ENCODE data around the gene MTCH1.

Gene MTCH1

GRCh38 chr6:36924131-36924530, 61.9 kb downstream of the MTCH1 start:
- Histone ChIP-seq H3K9ac (ENCODE audit: low read length) (no peak overlapping the region), H3K4me2 (ENCODE audit: low read length) (no peak overlapping the region), H3K4me1 (ENCODE audit: insufficient read depth, low read length, severe bottlenecking) (no peaks in the 10 kb centered on the region), H3K27me3 (ENCODE audit: insufficient read depth, low read length) (no peaks in the 10 kb centered on the region), H2AFZ (ENCODE audit: low read length) (no peak overlapping the region), H3K27ac (ENCODE audit: low read depth, low read length, poor library complexity, severe bottlenecking) (no peak overlapping the region), H4K20me1 (ENCODE audit: insufficient read depth, low read length) (no peaks in the 10 kb centered on the region), H3K79me2 (ENCODE audit: insufficient read depth, low read length) (no peaks in the 10 kb centered on the region), H3K9me2 (ENCODE audit: low read depth, low read length) (no peaks in the 10 kb centered on the region), H3F3A (ENCODE audit: insufficient read depth, low read length) (no peaks in the 10 kb centered on the region), H3K9me3 (ENCODE audit: low read length) (no peaks in the 10 kb centered on the region), H3K4me3 (ENCODE audit: low read depth, low read length, poor library complexity, severe bottlenecking) (no peak overlapping the region), H3K36me3 (ENCODE audit: insufficient read depth, low read length) (peaks cover 45% of the 10 kb centered on the region)
- TF ChIP-seq EZH2 (IDR thresholded peaks at IDR 0.05; ENCODE audit: borderline replicate concordance, low read length) = no peak
- TF ChIP-seq, protein P1, sequence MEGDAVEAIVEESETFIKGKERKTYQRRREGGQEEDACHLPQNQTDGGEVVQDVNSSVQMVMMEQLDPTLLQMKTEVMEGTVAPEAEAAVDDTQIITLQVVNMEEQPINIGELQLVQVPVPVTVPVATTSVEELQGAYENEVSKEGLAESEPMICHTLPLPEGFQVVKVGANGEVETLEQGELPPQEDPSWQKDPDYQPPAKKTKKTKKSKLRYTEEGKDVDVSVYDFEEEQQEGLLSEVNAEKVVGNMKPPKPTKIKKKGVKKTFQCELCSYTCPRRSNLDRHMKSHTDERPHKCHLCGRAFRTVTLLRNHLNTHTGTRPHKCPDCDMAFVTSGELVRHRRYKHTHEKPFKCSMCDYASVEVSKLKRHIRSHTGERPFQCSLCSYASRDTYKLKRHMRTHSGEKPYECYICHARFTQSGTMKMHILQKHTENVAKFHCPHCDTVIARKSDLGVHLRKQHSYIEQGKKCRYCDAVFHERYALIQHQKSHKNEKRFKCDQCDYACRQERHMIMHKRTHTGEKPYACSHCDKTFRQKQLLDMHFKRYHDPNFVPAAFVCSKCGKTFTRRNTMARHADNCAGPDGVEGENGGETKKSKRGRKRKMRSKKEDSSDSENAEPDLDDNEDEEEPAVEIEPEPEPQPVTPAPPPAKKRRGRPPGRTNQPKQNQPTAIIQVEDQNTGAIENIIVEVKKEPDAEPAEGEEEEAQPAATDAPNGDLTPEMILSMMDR (IDR thresholded peaks at IDR 0.05; ENCODE audit: low read length) = no peak

- no peaks in the 10 kb centered on the region for H3F3A ChIP-seq (ENCODE audit: insufficient read depth, low read length)
- H3K36me3 ChIP-seq (ENCODE audit: insufficient read depth, low read length) = peaks cover 80% of the 10 kb centered on the region
- no peaks in the 10 kb centered on the region for H3K27me3 ChIP-seq (ENCODE audit: insufficient read depth, low read length)
- no peak overlapping the region for H3K9ac ChIP-seq (ENCODE audit: low read length)
- no peaks in the 10 kb centered on the region for H3K79me2 ChIP-seq (ENCODE audit: insufficient read depth, low read length)
- H3K9me2 ChIP-seq (ENCODE audit: low read depth, low read length) = no peaks in the 10 kb centered on the region
- H3K27ac ChIP-seq (ENCODE audit: low read depth, low read length, poor library complexity, severe bottlenecking) = no peak overlapping the region
- no peak for TF ChIP-seq EZH2 (IDR thresholded peaks at IDR 0.05; ENCODE audit: borderline replicate concordance, low read length)
- TF ChIP-seq, protein P1 (IDR thresholded peaks at IDR 0.05; ENCODE audit: low read length) = no peak
- H2AFZ ChIP-seq (ENCODE audit: low read length) = no peak overlapping the region
- H3K4me1 ChIP-seq (ENCODE audit: insufficient read depth, low read length, severe bottlenecking) = no peaks in the 10 kb centered on the region
- H3K4me2 ChIP-seq (ENCODE audit: low read length) = no peak overlapping the region
- H3K9me3 ChIP-seq (ENCODE audit: low read length) = no peaks in the 10 kb centered on the region
- H3K4me3 ChIP-seq (ENCODE audit: low read depth, low read length, poor library complexity, severe bottlenecking) = no peak overlapping the region
- no peaks in the 10 kb centered on the region for H4K20me1 ChIP-seq (ENCODE audit: insufficient read depth, low read length)
Observed at GRCh38 chr6:36920546-36920945, 65.5 kb downstream of the MTCH1 start.

GRCh38 chr6:36920049-36920448, 65.9 kb downstream of the MTCH1 start:
- H4K20me1 ChIP-seq (ENCODE audit: insufficient read depth, low read length) = no peaks in the 10 kb centered on the region
- no peak overlapping the region for H3K27ac ChIP-seq (ENCODE audit: low read depth, low read length, poor library complexity, severe bottlenecking)
- no peak overlapping the region for H3K4me3 ChIP-seq (ENCODE audit: low read depth, low read length, poor library complexity, severe bottlenecking)
- no peak overlapping the region for H2AFZ ChIP-seq (ENCODE audit: low read length)
- no peak overlapping the region for H3K9ac ChIP-seq (ENCODE audit: low read length)
- H3K4me2 ChIP-seq (ENCODE audit: low read length) = no peak overlapping the region
- H3K9me3 ChIP-seq (ENCODE audit: low read length) = no peaks in the 10 kb centered on the region
- no peaks in the 10 kb centered on the region for H3K9me2 ChIP-seq (ENCODE audit: low read depth, low read length)
- H3K27me3 ChIP-seq (ENCODE audit: insufficient read depth, low read length) = no peaks in the 10 kb centered on the region
- TF ChIP-seq EZH2 (IDR thresholded peaks at IDR 0.05; ENCODE audit: borderline replicate concordance, low read length) = no peak
- TF ChIP-seq, protein P1 (IDR thresholded peaks at IDR 0.05; ENCODE audit: low read length) = no peak
- H3K79me2 ChIP-seq (ENCODE audit: insufficient read depth, low read length) = no peaks in the 10 kb centered on the region
- no peaks in the 10 kb centered on the region for H3K4me1 ChIP-seq (ENCODE audit: insufficient read depth, low read length, severe bottlenecking)
- H3K36me3 ChIP-seq (ENCODE audit: insufficient read depth, low read length) = peaks cover 79% of the 10 kb centered on the region
- H3F3A ChIP-seq (ENCODE audit: insufficient read depth, low read length) = no peaks in the 10 kb centered on the region

Measured in OCI-LY1 (cell line).